Measurements from ENCODE around the gene NR1H4.

Gene NR1H4

GRCh38 chr12:100484183-100484886, 10.7 kb downstream of the NR1H4 start:
- Histone ChIP-seq H4K91ac (ENCODE audit: low read length) (no peak overlapping the region), H3K79me1 (replicated peaks; ENCODE audit: low read length, poor library complexity, severe bottlenecking) (no peaks in the 10 kb centered on the region), H3K9me3 (ENCODE audit: control insufficient read depth, low read length) (no peaks in the 10 kb centered on the region), H2AK5ac (ENCODE audit: low read length, severe bottlenecking) (no peak overlapping the region), H3K14ac (ENCODE audit: low read length in 2 of 2) (no peak overlapping the region), H2BK12ac (ENCODE audit: low read length in 2 of 2) (no peak overlapping the region), H3K27me3 (ENCODE audit: control insufficient read depth in 1 of 2, insufficient read depth in 1 of 2, low read length in 2 of 2) (peaks cover 0 to 6% of the 10 kb centered on the region in 2 experiments), H2BK15ac (ENCODE audit: low read depth, poor library complexity, severe bottlenecking) (no peak overlapping the region), H3K4me2 (ENCODE audit: low read length, poor library complexity, severe bottlenecking) (no peak overlapping the region), H3K18ac (ENCODE audit: low read depth in 1 of 2, low read length in 2 of 2) (no peak overlapping the region), H3K9ac (ENCODE audit: low read length) (no peak overlapping the region), H2BK5ac (ENCODE audit: low read depth, low read length, poor library complexity, severe bottlenecking) (no peak overlapping the region), H3K4me1 (ENCODE audit: control insufficient read depth, insufficient read depth, low read depth, low read length) (no peaks in the 10 kb centered on the region), H3K4me3 (ENCODE audit: insufficient read depth in 1 of 2, low read depth in 1 of 2, low read length in 2 of 2) (no peak overlapping the region), H3K27ac (ENCODE audit: low read length, poor library complexity, severe bottlenecking) (no peak overlapping the region), H3K23ac (ENCODE audit: low read length in 2 of 2) (no peak overlapping the region), H2AFZ (ENCODE audit: low read depth, low read length) (no peak overlapping the region), H3K36me3 (ENCODE audit: control insufficient read depth in 1 of 2, insufficient read depth in 2 of 2, low read depth in 1 of 2, low read length in 2 of 2) (no peaks in the 10 kb centered on the region), H4K8ac (ENCODE audit: low read length) (no peak overlapping the region), H2BK120ac (ENCODE audit: low read depth, low read length) (no peak overlapping the region), H3K4ac (ENCODE audit: low read depth in 1 of 2, low read length in 2 of 2) (no peak overlapping the region)
- 89% methylated on average over 5 of the region's 6 CpGs for WGBS
- no peak for DNase-seq

- no peaks in the 10 kb centered on the region for H3K9me3 ChIP-seq (ENCODE audit: control insufficient read depth, low read length)
- H2AK5ac ChIP-seq (ENCODE audit: low read length, severe bottlenecking): no peak overlapping the region
- no peak overlapping the region for H4K8ac ChIP-seq (ENCODE audit: low read length)
- H3K4ac ChIP-seq (ENCODE audit: low read depth in 1 of 2, low read length in 2 of 2): no peak overlapping the region
- H3K27ac ChIP-seq (ENCODE audit: low read length, poor library complexity, severe bottlenecking): no peak overlapping the region
- no peak overlapping the region for H4K91ac ChIP-seq (ENCODE audit: low read length)
- H3K36me3 ChIP-seq (ENCODE audit: control insufficient read depth in 1 of 2, insufficient read depth in 2 of 2, low read depth in 1 of 2, low read length in 2 of 2): no peaks in the 10 kb centered on the region
- DNase-seq: no peak
- no peak overlapping the region for H3K9ac ChIP-seq (ENCODE audit: low read length)
- H3K18ac ChIP-seq (ENCODE audit: low read depth in 1 of 2, low read length in 2 of 2): no peak overlapping the region
- no peak overlapping the region for H2AFZ ChIP-seq (ENCODE audit: low read depth, low read length)
- H3K79me1 ChIP-seq (replicated peaks; ENCODE audit: low read length, poor library complexity, severe bottlenecking): no peaks in the 10 kb centered on the region
- H2BK120ac ChIP-seq (ENCODE audit: low read depth, low read length): no peak overlapping the region
- H2BK12ac ChIP-seq (ENCODE audit: low read length in 2 of 2): no peak overlapping the region
- no peak overlapping the region for H3K4me2 ChIP-seq (ENCODE audit: low read length, poor library complexity, severe bottlenecking)
- H3K4me3 ChIP-seq (ENCODE audit: insufficient read depth in 1 of 2, low read depth in 1 of 2, low read length in 2 of 2): no peak overlapping the region
- H3K4me1 ChIP-seq (ENCODE audit: control insufficient read depth, insufficient read depth, low read depth, low read length): no peaks in the 10 kb centered on the region
- no peak overlapping the region for H2BK15ac ChIP-seq (ENCODE audit: low read depth, poor library complexity, severe bottlenecking)
- H3K14ac ChIP-seq (ENCODE audit: low read length in 2 of 2): no peak overlapping the region
- H3K23ac ChIP-seq (ENCODE audit: low read length in 2 of 2): no peak overlapping the region
- peaks cover 0 to 2% of the 10 kb centered on the region in 2 experiments for H3K27me3 ChIP-seq (ENCODE audit: control insufficient read depth in 1 of 2, insufficient read depth in 1 of 2, low read length in 2 of 2)
- H2BK5ac ChIP-seq (ENCODE audit: low read depth, low read length, poor library complexity, severe bottlenecking): no peak overlapping the region
These were observed 11.3 kb downstream of the NR1H4 start for GRCh38 chr12:100484891-100485471.

- H2BK12ac ChIP-seq (ENCODE audit: low read length in 2 of 2): no peak overlapping the region
- no peak overlapping the region for H3K4me2 ChIP-seq (ENCODE audit: low read length, poor library complexity, severe bottlenecking)
- DNase-seq: no peak
- no peak overlapping the region for H2BK5ac ChIP-seq (ENCODE audit: low read depth, low read length, poor library complexity, severe bottlenecking)
- H4K8ac ChIP-seq (ENCODE audit: low read length): no peak overlapping the region
- H3K36me3 ChIP-seq (ENCODE audit: control insufficient read depth in 1 of 2, insufficient read depth in 2 of 2, low read depth in 1 of 2, low read length in 2 of 2): no peaks in the 10 kb centered on the region
- no peak overlapping the region for H3K4me3 ChIP-seq (ENCODE audit: insufficient read depth in 1 of 2, low read depth in 1 of 2, low read length in 2 of 2)
- H2AFZ ChIP-seq (ENCODE audit: low read depth, low read length): no peak overlapping the region
- no peak overlapping the region for H2BK120ac ChIP-seq (ENCODE audit: low read depth, low read length)
- no peak overlapping the region for H2BK15ac ChIP-seq (ENCODE audit: low read depth, poor library complexity, severe bottlenecking)
- H2AK5ac ChIP-seq (ENCODE audit: low read length, severe bottlenecking): no peak overlapping the region
- no peak overlapping the region for H4K91ac ChIP-seq (ENCODE audit: low read length)
- H3K9me3 ChIP-seq (ENCODE audit: control insufficient read depth, low read length): no peaks in the 10 kb centered on the region
- H3K9ac ChIP-seq (ENCODE audit: low read length): no peak overlapping the region
- no peaks in the 10 kb centered on the region for H3K79me1 ChIP-seq (replicated peaks; ENCODE audit: low read length, poor library complexity, severe bottlenecking)
- H3K18ac ChIP-seq (ENCODE audit: low read depth in 1 of 2, low read length in 2 of 2): no peak overlapping the region
- no CpG with 5 or more reads among the region's 5 CpGs for WGBS
- no peak overlapping the region for H3K27ac ChIP-seq (ENCODE audit: low read length, poor library complexity, severe bottlenecking)
- no peaks in the 10 kb centered on the region for H3K27me3 ChIP-seq (ENCODE audit: control insufficient read depth in 1 of 2, insufficient read depth in 1 of 2, low read length in 2 of 2)
- H3K4ac ChIP-seq (ENCODE audit: low read depth in 1 of 2, low read length in 2 of 2): no peak overlapping the region
- no peaks in the 10 kb centered on the region for H3K4me1 ChIP-seq (ENCODE audit: control insufficient read depth, insufficient read depth, low read depth, low read length)
- H3K14ac ChIP-seq (ENCODE audit: low read length in 2 of 2): no peak overlapping the region
- no peak overlapping the region for H3K23ac ChIP-seq (ENCODE audit: low read length in 2 of 2)
These were observed 12.3 kb downstream of the NR1H4 start for GRCh38 chr12:100485983-100486382.

GRCh38 chr12:100489251-100489820, 15.7 kb downstream of the NR1H4 start:
- Histone ChIP-seq H3K4me2 (ENCODE audit: low read length, poor library complexity, severe bottlenecking) (no peak overlapping the region), H2BK15ac (ENCODE audit: low read depth, poor library complexity, severe bottlenecking) (no peak overlapping the region), H2BK12ac (ENCODE audit: low read length in 2 of 2) (no peak overlapping the region), H3K9ac (ENCODE audit: low read length) (no peak overlapping the region), H2AFZ (ENCODE audit: low read depth, low read length) (no peak overlapping the region), H2AK5ac (ENCODE audit: low read length, severe bottlenecking) (no peak overlapping the region), H3K4ac (ENCODE audit: low read depth in 1 of 2, low read length in 2 of 2) (no peak overlapping the region), H3K4me3 (ENCODE audit: insufficient read depth in 1 of 2, low read depth in 1 of 2, low read length in 2 of 2) (no peak overlapping the region), H3K9me3 (ENCODE audit: control insufficient read depth, low read length) (no peaks in the 10 kb centered on the region), H4K8ac (ENCODE audit: low read length) (no peak overlapping the region), H4K91ac (ENCODE audit: low read length) (no peak overlapping the region), H3K4me1 (ENCODE audit: control insufficient read depth, insufficient read depth, low read depth, low read length) (no peaks in the 10 kb centered on the region), H3K79me1 (replicated peaks; ENCODE audit: low read length, poor library complexity, severe bottlenecking) (no peaks in the 10 kb centered on the region), H3K36me3 (ENCODE audit: control insufficient read depth in 1 of 2, insufficient read depth in 2 of 2, low read depth in 1 of 2, low read length in 2 of 2) (no peaks in the 10 kb centered on the region), H3K27me3 (ENCODE audit: control insufficient read depth in 1 of 2, insufficient read depth in 1 of 2, low read length in 2 of 2) (no peaks in the 10 kb centered on the region), H2BK5ac (ENCODE audit: low read depth, low read length, poor library complexity, severe bottlenecking) (no peak overlapping the region), H3K23ac (ENCODE audit: low read length in 2 of 2) (no peak overlapping the region), H2BK120ac (ENCODE audit: low read depth, low read length) (no peak overlapping the region), H3K18ac (ENCODE audit: low read depth in 1 of 2, low read length in 2 of 2) (no peak overlapping the region), H3K27ac (ENCODE audit: low read length, poor library complexity, severe bottlenecking) (no peak overlapping the region), H3K14ac (ENCODE audit: low read length in 2 of 2) (no peak overlapping the region)
- no peak for DNase-seq
- WGBS: 89% methylated on average over 3 of the region's 3 CpGs

Measured in mesenchymal stem cell (in vitro differentiated cells and primary cell).